RWPE1 (cell line): Measurements from ENCODE around the gene PDE1A.

ENCODE experiments used
- CTCF ChIA-PET: fragments of 350-600 bp; sonication (Branson Sonifier 250); formaldehyde crosslinking; extraction: SDS; loops from one replicate; lab custom pipeline; 2021; lab: Yijun Ruan, JAX
- POLR2A ChIA-PET: fragments of 400-600 bp; formaldehyde crosslinking; extraction: SDS; loops from one replicate; lab custom pipeline; 2020; ENCODE audit warnings: antibody characterized with exemption; ENCODE audit not compliant: low non-redundant PET; lab: Yijun Ruan, JAX
- DNase-seq: peaks from one replicate; pipeline ENCODE4 v3.0.0; 2012; ENCODE audit warnings: low spot score
- H3K27ac ChIP-seq: fragments of 450-650 bp; 2 replicates; pipeline ENCODE4 v1.5.1; 2017
- TF ChIP-seq, protein P1 (sequence below): fragments of 450-650 bp; conservative IDR thresholded peaks from 2 replicates; pipeline ENCODE4 v1.5.1; 2017; ENCODE audit warnings: low read depth, mild to moderate bottlenecking

The PDE1A gene

DNA sequence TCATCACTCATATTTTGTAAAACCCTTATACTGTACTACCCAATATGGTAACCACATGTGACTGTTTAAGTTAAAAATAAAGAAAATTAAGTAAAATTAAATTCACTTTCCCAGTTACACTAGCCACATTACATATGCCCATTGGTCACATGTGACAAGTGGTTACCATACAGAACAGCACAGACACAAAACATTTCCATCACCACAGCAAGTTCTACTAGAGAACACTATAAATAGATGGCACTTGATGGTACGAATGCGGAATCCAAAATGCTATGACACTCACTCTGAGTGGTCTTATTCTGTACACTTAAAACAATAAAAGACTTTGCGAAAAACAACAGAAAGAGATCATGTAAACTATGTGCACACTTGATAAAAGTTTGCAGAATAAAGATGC, 202.2 kb downstream of the PDE1A start:
- ChIA-PET CTCF (interaction anchor here (0.6 kb wide), 1 partner anchor 308 kb away, joined by 5 read pairs; no protein-coding TSS in a partner anchor), POLR2A (no interaction called here)
- no peak overlapping the region for H3K27ac ChIP-seq
- TF ChIP-seq, protein P1, sequence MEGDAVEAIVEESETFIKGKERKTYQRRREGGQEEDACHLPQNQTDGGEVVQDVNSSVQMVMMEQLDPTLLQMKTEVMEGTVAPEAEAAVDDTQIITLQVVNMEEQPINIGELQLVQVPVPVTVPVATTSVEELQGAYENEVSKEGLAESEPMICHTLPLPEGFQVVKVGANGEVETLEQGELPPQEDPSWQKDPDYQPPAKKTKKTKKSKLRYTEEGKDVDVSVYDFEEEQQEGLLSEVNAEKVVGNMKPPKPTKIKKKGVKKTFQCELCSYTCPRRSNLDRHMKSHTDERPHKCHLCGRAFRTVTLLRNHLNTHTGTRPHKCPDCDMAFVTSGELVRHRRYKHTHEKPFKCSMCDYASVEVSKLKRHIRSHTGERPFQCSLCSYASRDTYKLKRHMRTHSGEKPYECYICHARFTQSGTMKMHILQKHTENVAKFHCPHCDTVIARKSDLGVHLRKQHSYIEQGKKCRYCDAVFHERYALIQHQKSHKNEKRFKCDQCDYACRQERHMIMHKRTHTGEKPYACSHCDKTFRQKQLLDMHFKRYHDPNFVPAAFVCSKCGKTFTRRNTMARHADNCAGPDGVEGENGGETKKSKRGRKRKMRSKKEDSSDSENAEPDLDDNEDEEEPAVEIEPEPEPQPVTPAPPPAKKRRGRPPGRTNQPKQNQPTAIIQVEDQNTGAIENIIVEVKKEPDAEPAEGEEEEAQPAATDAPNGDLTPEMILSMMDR, result no peak
- DNase-seq, result no peak

DNA sequence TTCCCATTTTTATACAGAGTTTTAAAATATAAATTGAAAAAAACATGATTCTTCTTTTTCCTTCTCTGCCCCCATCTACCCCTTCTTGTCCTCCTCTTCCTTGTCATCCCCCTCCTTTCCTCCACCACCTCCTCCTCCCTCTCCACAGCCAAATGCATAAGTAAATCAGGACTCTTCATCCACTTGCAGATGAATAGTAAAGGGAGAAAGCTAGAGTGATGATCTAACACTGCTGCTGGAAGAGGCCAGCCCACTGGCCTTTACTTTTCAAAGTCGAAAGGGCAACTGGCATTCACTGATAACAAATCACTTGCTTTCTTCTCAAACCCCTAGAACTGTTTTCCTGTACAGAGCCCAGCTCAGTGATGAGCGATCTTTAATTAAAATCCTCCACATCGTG, 205.8 kb downstream of the PDE1A start:
- no peak overlapping the region for H3K27ac ChIP-seq
- CTCF ChIA-PET, result interaction anchor here (0.7 kb wide), 1 partner anchor 249 kb away, joined by 3 read pairs; no protein-coding TSS in a partner anchor
- no peak for DNase-seq
- TF ChIP-seq, protein P1, result no peak
- POLR2A ChIA-PET, result no interaction called here

DNA sequence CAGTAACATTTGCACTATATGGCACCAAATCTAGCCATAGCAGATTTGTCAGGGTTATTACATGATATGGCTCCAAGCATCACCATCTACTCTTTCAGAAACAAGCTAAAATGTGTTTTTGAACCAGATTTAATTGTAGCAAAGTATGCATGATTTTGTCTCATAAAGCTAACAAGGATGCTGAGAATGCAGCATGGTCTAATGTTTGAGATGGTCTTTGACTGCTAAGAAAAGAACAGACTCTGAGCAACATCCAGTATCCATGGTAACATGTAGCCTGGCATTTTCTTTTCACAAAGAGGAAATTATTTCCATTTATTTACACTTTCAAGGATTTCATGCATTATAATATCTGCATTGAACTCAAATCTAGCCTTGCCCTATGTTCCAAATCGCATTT, 206.5 kb downstream of the PDE1A start:
- POLR2A ChIA-PET, result no interaction called here

GRCh38 chr2:182210669-182211068, 216.2 kb downstream of the PDE1A start:
- POLR2A ChIA-PET, result no interaction called here
- TF ChIP-seq, protein P1, result no peak

More for the DNA sequence above, 206.5 kb downstream of the PDE1A start:
- TF ChIP-seq, protein P1, result no peak
- no peak for DNase-seq
- CTCF ChIA-PET, result no interaction called here
- H3K27ac ChIP-seq, result no peak overlapping the region

GRCh38 chr2:182208421-182208820, 218.4 kb downstream of the PDE1A start:
- TF ChIP-seq, protein P1, result no peak
- no peak overlapping the region for H3K27ac ChIP-seq
- ChIA-PET CTCF (no interaction called here), POLR2A (no interaction called here)
- no peak for DNase-seq

More at GRCh38 chr2:182210669-182211068, 216.2 kb downstream of the PDE1A start:
- CTCF ChIA-PET, result no interaction called here
- H3K27ac ChIP-seq, result no peak overlapping the region
- no peak for DNase-seq

DNA sequence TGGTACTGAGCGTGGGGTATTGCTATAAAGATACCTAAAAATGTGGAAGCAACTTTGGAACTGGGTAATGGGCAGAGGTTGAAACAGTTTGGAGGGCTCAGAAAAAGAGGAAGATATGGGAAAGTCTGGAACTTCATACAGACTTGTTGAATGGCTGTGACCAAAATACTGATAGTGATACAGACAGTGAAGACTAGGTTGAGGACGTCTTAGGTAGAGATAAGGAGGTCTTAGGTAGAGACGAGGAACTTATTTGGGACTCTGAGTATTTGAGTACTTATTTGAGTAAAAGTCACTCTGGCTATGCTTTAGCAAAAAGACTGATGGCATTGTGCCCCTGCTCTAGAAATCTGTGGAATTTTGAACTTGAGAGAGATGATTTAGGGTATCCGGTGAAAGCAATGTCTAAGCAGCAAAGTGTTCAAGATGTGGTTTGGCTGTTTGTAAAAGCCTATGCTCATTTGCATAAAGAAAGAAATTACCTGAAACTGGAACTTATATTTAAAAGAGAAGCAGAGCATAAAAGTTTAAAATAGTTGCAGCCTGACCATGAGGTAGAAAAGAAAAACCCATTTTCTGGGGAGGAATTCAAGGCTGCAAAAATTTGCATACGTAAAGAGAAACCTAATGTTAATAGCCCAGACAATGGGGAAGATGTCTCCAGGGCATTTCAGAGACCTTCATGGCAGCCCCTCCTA, 219.6 kb downstream of the PDE1A start:
- no peak overlapping the region for H3K27ac ChIP-seq
- ChIA-PET POLR2A (no interaction called here), CTCF (no interaction called here)
- no peak for DNase-seq
- TF ChIP-seq, protein P1, result no peak
